ENCODE data around the gene CCDC69. TPM values are rescaled to one million over a fixed set of nuclear protein-coding genes. Genes with fewer than 3 reads are reported as not detected.

Gene CCDC69, protein sequence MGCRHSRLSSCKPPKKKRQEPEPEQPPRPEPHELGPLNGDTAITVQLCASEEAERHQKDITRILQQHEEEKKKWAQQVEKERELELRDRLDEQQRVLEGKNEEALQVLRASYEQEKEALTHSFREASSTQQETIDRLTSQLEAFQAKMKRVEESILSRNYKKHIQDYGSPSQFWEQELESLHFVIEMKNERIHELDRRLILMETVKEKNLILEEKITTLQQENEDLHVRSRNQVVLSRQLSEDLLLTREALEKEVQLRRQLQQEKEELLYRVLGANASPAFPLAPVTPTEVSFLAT
- total RNA-seq, result 2.6 and 3.3 TPM in 2 replicates

DNA sequence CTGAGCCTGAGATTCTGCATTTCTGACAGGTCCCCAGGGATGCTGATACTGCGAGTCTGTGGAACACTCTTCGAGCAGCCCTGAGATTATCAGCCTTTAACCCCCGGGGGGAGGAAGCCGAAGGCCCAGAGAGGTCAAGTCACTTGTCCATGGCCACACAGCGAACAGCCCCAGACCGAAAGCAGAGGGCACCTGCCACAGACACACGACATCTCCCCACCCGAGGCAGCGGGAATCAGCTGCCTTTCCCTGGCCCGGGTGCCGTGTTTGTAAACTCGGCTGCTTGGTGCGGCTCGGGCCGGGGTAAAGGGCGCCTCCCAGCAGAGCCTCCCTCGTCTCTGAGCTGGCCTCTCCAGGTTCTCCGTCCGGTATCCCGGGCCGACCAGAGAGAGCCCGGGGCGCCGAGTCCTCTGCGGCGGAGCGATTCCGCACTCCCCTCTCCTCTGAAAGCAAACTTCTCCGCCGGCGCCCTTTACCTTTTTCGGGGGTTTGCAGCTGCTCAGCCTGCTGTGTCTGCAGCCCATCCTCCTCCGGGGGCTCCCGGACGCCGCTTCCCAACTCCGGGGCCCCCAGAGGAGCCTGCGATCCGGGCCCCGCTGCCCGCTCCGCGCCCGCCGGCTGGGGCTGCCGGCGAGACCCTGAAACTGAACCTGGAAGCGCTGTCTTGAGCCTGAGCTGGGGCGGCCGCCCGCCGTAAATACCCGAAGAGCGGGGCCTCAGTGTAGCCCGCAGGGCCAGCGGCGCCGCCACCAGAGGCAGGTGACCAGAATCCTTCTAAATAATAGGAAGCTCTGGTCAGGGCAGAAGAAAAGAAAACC, at the start of gene CCDC69:
TSS of gene CCDC69 (minus strand) at position 646 of the 818 bp plus-strand sequence. CDS start at position 524, 122 bp downstream.

GRCh38 chr5:151252762-151253604, 29.1 kb upstream of the CCDC69 start, which contains the start of gene GM2A:
Gene GM2A, plus strand, starts transcription at chr5:151253185. Its CDS starts 32 bp downstream, at chr5:151253217.

DNA sequence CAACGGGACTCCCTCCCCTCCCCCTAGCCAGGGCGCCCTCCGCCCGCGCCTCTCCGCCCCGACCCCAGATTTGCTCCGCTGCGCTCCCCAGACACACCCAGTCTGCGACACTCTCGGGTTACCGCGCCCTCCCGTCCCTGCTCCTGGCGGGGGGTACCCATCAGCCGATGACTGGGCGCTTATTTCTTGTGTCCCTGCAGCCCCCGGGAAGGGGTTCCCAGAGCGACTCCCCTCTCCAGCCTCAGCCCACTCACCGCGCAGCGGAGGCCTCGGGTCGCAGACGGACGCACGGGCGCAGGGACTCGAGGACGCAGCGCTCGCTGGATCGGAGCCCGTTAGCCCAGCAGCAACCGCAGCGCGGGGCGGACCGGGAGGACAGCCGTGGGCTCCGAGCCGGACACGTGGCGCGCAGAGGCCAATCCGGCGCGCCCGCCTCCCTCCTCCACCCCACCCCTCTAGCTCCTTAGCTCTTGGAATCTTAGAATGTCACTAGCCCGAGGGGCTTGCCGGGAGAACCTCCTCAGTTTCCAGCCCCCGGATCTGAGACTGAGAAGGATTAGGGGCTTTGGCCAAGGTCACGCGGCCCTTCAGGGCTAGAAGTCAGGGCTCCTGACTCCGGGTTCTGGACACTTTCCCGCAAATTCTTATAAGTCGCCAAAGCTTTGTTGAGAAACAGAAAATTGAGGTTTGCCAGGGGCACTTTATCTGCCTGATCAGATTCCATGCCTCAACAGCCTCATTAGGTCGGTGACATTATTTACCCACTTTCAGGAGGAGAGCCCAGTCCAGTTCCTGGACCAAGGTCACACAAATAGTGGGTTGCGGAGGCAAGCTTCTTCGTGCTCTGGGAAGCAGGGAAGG, 66.2 kb downstream of the CCDC69 start, which contains the start of gene ANXA6:
TSS of gene ANXA6 (minus strand) at position 354 of the 861 bp plus-strand sequence. CDS start 9,878 bp downstream, outside the sequence.

Other genes starting within 250 kb of the CCDC69 start
- 11.3 and 14.9 TPM in 2 replicates for gene GPX3, start 203.5 kb downstream of the CCDC69 start, total RNA-seq
- gene TNIP1, start 143.1 kb downstream of the CCDC69 start, total RNA-seq, result 53.4 and 66.6 TPM in 2 replicates
- 536 and 817 TPM in 2 replicates for gene ANXA6, start 66.3 kb downstream of the CCDC69 start, total RNA-seq
- gene GM2A, start 29.1 kb upstream of the CCDC69 start, total RNA-seq, result 26.5 and 35.0 TPM in 2 replicates
- gene SLC36A3, start 79.7 kb upstream of the CCDC69 start, total RNA-seq, result not detected in 2 replicates
- not detected in 2 replicates for gene SLC36A2, start 123.5 kb upstream of the CCDC69 start, total RNA-seq
- gene SLC36A1, start 223.5 kb upstream of the CCDC69 start, total RNA-seq, result 3.6 and 6.5 TPM in 2 replicates

Measured in bronchial smooth muscle cell (primary cell).